ENCODE results near the gene FAM131A. TPM values are rescaled to one million over a fixed set of nuclear protein-coding genes. Genes with fewer than 3 reads are reported as not detected.

The FAM131A gene
- total and polyA plus RNA-seq, 2 of the 4 experiments (the other 2 are of a cell fraction): 10.8 to 19.5 TPM

GRCh38 chr3:184354121-184354728 is 16.8 kb downstream of the FAM131A start:
- POLR2A ChIA-PET (ENCODE audit: unreplicated experiment): no interaction called here
- no peak for DNase-seq
- Histone ChIP-seq H3K9me1 (ENCODE audit: insufficient read depth, low read length) (peaks cover 9% of the 10 kb centered on the region; the same call in 1 of the 2 replicates), H3K27me3 (ENCODE audit: control insufficient read depth, insufficient read depth, low read length) (no peaks in the 10 kb centered on the region), H3K27ac (ENCODE audit: insufficient read depth, low read length) (no peak overlapping the region), H3K56ac (ENCODE audit: extremely low read depth, insufficient read depth, low read length) (no peak overlapping the region), H2AK5ac (ENCODE audit: low read depth, low read length) (no peak overlapping the region; the same call in 1 of the 2 replicates), H3K4me3 (ENCODE audit: insufficient read depth, low read depth, low read length) (no peak overlapping the region), H2BK5ac (ENCODE audit: low read depth, low read length, poor library complexity, severe bottlenecking) (no peak overlapping the region), H2BK20ac (ENCODE audit: low read depth, low read length) (no peak overlapping the region), H2AFZ (replicated peaks; ENCODE audit: low read length, poor library complexity) (peak overlapping the region; percentile 17), H3K4me2 (ENCODE audit: low read depth, low read length) (no peak overlapping the region), H3K18ac (ENCODE audit: low read depth, low read length) (no peak overlapping the region), H4K91ac (ENCODE audit: insufficient read depth, low read depth, low read length) (no peak overlapping the region), H4K5ac (ENCODE audit: low read depth, low read length) (no peak overlapping the region), H3K14ac (replicated peaks; ENCODE audit: low read depth, low read length) (no peak overlapping the region), H4K8ac (ENCODE audit: low read depth in 2 of 2, low read length in 2 of 2) (no peak overlapping the region), H4K20me1 (ENCODE audit: insufficient read depth, low read length) (no peaks in the 10 kb centered on the region; the same call in 1 of the 2 replicates), H3K36me3 (ENCODE audit: control insufficient read depth, insufficient read depth, low read length) (peaks cover 22% of the 10 kb centered on the region), H2BK120ac (ENCODE audit: low read depth, low read length) (no peak overlapping the region), H3K9ac (ENCODE audit: low read depth, low read length) (no peak overlapping the region), H3K79me1 (ENCODE audit: low read depth in 1 of 2, low read length in 2 of 2) (no peaks in the 10 kb centered on the region), H3K4me1 (ENCODE audit: control insufficient read depth, insufficient read depth, low read length) (no peaks in the 10 kb centered on the region), H3K9me3 (ENCODE audit: control insufficient read depth, insufficient read depth, low read length) (no peaks in the 10 kb centered on the region), H3K23ac (ENCODE audit: low read depth, low read length) (no peak overlapping the region), H2BK15ac (ENCODE audit: low read depth, low read length) (no peak overlapping the region), H3K4ac (ENCODE audit: low read depth, low read length) (no peak overlapping the region), H2AK9ac (replicated peaks; ENCODE audit: low read depth, low read length, poor library complexity) (peak overlapping the region; percentile 82)
- 100% methylated on average over 2 of the region's 18 CpGs; no CpG with 5 or more reads in 1 of the 2 experiments for whole genome bisulfite sequencing, 2 experiments (ENCODE audit: extremely low coverage in 2 of 2, insufficient read length in 1 of 2)
- no TSS peak for BruUV-seq (replicated peaks)
- no peak for TF ChIP-seq CEBPB (IDR thresholded peaks at IDR 0.05; ENCODE audit: low read depth, low read length)
- no peak for TF ChIP-seq MAZ (IDR thresholded peaks at IDR 0.05; ENCODE audit: borderline replicate concordance, low read depth, low read length)
- TF ChIP-seq SMC3 (IDR thresholded peaks at IDR 0.05; ENCODE audit: low read depth, low read length): peak; percentile 39
- no peak for TF ChIP-seq MAFK (IDR thresholded peaks at IDR 0.05; ENCODE audit: low read depth, low read length)
- TF ChIP-seq RCOR1 (IDR thresholded peaks at IDR 0.05; ENCODE audit: insufficient replicate concordance, low read length): no peak
- peak; percentile 51 for TF ChIP-seq RAD21 (IDR thresholded peaks at IDR 0.05; ENCODE audit: low read length)
- no peak for TF ChIP-seq MXI1 (IDR thresholded peaks at IDR 0.05; ENCODE audit: borderline replicate concordance, low read depth, low read length)
- no peak for TF ChIP-seq FOS (IDR thresholded peaks at IDR 0.05; ENCODE audit: low read depth, low read length)
- peak; percentile 58 for TF ChIP-seq CTCF (conservative IDR thresholded peaks at IDR 0.05; ENCODE audit: low read depth, low read length)
- TF ChIP-seq CHD1 (IDR thresholded peaks at IDR 0.05; ENCODE audit: low read depth, low read length): no peak
- no peak for TF ChIP-seq RFX5 (IDR thresholded peaks at IDR 0.05; ENCODE audit: low read depth, low read length)
- no peak for TF ChIP-seq POLR2A (IDR thresholded peaks at IDR 0.05; ENCODE audit: low read depth, low read length)
- no peak for TF ChIP-seq NFE2L2 (IDR thresholded peaks at IDR 0.05; ENCODE audit: low read depth, low read length)
- in situ Hi-C loops (cut with MboI; ENCODE audit: low sequenced_read_pairs): no loop called here
- intact Hi-C loops (cut with micrococcal nuclease): no loop called here
- ATAC-seq (ENCODE audit: low read depth): peak; percentile 75
- dilution Hi-C loops (cut with HindIII; ENCODE audit: low sequenced_read_pairs, unreplicated experiment): loop anchor here (25.0 kb wide), 1 partner anchor 183 kb away; no protein-coding TSS in a partner anchor
- CTCF ChIA-PET: interaction anchor here (0.5 to 0.6 kb wide), 3 partner anchors 14 to 97 kb away, joined by 3 to 4 read pairs (median 3); no protein-coding TSS in a partner anchor

Measured in IMR-90 (cell line).